GM10266 (cell line): Measurements from ENCODE around the gene MAGI2.

Experiments
- DNase-seq: peaks from one replicate; pipeline ENCODE4 v3.0.0; 2012; ENCODE audit errors: extremely low spot score
- TF ChIP-seq, protein P1 (sequence below): IDR thresholded peaks from 2 replicates; pipeline ENCODE4 v1.5.1; 2012; ENCODE audit warnings: mild to moderate bottlenecking, low read depth; ENCODE audit not compliant: control insufficient read depth, insufficient read depth; ENCODE audit errors: missing control alignments

MAGI2 gene

DNA sequence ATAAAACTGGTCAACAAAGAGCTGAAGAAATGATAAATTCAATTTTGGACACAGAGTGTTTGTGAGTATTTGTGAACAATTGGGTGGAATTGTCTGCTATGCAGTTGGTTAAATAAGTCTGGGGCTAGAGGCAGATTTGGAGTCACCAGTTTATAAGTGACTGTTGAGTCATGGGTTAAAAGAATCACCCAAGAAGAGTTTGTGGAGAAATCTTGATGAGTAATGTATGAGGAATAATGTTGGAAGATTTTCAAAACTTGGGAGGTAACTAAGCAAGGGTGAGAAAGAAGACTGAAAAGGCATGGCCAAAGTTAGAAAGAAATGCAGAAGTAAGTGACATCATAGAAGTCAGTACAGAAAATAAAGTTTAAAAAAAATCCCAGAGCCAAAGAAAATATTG is 750.7 kb downstream of the MAGI2 start:
- TF ChIP-seq, protein P1, sequence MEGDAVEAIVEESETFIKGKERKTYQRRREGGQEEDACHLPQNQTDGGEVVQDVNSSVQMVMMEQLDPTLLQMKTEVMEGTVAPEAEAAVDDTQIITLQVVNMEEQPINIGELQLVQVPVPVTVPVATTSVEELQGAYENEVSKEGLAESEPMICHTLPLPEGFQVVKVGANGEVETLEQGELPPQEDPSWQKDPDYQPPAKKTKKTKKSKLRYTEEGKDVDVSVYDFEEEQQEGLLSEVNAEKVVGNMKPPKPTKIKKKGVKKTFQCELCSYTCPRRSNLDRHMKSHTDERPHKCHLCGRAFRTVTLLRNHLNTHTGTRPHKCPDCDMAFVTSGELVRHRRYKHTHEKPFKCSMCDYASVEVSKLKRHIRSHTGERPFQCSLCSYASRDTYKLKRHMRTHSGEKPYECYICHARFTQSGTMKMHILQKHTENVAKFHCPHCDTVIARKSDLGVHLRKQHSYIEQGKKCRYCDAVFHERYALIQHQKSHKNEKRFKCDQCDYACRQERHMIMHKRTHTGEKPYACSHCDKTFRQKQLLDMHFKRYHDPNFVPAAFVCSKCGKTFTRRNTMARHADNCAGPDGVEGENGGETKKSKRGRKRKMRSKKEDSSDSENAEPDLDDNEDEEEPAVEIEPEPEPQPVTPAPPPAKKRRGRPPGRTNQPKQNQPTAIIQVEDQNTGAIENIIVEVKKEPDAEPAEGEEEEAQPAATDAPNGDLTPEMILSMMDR = no peak
- no peak for DNase-seq

DNA sequence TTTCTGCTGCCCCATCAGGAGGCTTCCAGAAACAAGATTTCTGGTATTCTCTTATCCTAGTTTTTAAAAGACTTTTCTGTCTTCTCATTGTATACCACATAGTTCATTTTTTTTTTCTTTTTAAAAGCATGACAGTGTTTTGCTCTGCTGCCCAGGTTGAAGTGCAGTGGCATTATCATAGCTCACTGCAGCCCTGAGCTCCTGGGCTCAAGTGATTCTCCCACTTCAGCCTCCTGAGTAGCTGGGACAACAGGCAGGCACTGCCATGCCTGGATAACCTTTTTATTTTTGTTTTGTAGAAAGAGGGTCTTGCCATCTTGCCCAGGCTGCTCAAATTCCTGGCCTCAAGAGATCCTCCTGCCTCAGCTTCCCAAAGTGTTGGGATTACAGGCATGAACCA is 757.6 kb downstream of the MAGI2 start:
- DNase-seq = no peak
- TF ChIP-seq, protein P1 = no peak

DNA sequence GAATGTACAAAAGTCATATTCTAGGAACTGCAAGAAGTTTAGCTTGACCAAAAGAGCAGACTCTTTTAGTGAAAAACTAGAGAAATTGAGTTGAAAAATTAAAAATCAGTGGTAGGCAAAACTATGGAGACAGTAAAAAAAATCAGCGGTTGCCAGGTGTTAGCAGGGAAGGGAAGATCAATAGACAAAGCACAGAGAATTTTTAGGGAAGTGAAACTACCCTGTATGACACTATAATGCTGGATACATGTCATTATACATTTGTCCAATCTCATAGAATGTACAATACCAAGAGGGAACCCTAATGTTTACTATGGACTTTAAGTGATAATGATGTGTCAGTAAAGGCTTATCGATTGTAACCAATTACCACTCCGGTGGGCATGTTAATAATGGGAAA is 761.9 kb downstream of the MAGI2 start:
- TF ChIP-seq, protein P1 = no peak
- DNase-seq = no peak

DNA sequence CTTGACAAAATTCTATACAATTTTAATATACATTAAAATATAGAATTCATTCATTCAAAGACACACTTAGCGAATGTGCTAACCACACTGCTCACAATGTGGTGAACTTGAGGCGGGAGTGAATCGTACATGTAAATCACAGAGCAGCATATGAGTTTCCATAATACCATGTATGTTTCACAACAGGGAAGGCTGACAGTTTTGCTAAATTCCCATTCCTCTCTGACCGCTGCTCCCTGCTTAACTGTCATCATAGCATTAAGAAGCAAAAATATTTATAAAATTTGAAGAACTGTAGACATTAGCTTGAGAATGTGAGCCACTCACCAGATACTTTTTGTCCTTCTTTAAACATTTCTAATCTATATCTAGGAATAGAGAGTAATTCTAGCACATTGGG is 763.3 kb downstream of the MAGI2 start:
- TF ChIP-seq, protein P1 = no peak
- DNase-seq = no peak

DNA sequence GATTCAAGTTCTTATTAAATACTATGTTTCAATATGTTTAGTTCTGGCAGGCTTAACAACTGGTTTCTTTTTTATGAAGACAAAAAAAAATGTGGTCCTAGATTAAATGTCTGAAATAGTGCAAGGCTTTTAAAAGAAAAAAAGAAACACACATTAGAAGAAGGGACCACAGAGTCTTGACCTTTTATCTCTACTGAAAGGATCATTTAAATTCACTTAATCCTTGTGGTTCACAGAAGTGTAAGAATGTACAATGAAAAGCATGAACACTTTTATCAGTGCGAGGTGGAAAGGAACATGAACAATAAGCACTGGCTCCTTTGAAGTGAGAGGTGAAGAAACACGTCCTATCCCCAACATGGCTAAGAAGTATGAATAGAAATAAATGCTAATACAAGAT is 765.1 kb downstream of the MAGI2 start:
- DNase-seq = no peak
- TF ChIP-seq, protein P1 = no peak

DNA sequence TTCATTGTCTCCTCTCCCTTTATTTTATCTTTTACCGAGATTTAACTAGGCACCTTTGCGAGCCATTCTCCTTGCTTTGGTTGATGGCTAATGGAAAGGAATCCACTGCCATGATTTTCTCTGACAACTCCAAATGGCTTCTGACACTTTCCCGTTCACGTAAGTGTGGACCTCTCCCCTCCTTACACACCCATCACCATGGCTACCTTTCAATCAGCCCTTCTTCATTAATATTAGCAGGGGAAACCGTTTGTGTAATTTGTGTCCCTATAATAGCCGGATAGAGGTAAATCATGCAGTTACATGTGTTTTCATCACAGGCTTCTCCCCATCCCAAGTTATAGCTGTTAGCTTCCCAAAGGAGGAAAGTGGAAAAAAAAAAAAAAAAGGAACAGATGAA is 767.3 kb downstream of the MAGI2 start:
- DNase-seq = no peak
- TF ChIP-seq, protein P1 = no peak

DNA sequence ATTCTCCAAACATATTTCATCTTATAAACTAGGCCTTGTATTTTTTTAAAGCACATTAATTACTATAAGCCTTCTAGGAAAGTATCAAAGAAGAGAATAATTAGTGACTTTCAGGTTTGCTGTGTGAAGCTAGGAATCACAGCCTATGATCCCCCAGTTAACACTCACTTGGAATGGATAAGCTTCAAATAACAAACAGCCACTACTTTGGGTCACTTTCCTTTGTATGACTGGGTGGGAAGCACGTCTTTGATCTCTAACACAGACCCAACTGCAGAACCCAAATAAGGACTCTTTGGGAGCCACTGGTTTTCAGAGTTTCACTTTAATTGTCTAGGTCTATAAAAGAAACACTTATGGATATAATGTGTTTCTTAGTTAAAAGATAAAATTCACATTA is 769.3 kb downstream of the MAGI2 start:
- TF ChIP-seq, protein P1 = no peak
- no peak for DNase-seq
